ENCODE results near the gene ATPAF1.
"Not testable (repeated sequence)": the region's sequence is repeated elsewhere in the genome, so short reads cannot be mapped to it uniquely, and the experiment has no call there.

The ATPAF1 gene

DNA sequence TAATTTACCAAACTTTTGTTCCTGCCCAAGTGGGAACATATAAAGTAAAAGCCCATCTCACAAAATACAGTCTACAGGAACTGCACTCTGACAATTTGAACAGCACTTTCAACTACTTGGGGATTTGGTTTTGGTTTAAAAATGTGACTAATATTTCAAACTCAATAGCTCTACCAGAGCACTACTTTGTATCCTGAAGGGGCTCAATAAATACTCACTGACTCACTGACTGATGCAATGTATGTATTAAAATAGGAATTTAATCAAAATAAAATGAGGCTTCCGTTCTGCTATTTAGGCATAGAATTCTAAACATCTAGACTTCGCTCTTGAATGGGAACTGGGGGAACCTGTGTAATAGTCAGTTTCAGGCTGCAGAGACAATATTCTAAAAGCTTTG is 28.9 kb upstream of the ATPAF1 start:
- TF ChIP-seq ZFX (IDR thresholded peaks at IDR 0.05): no peak
- no peak for TF ChIP-seq CTCF (conservative IDR thresholded peaks at IDR 0.05)
- no peak overlapping the region for H3K27ac ChIP-seq

DNA sequence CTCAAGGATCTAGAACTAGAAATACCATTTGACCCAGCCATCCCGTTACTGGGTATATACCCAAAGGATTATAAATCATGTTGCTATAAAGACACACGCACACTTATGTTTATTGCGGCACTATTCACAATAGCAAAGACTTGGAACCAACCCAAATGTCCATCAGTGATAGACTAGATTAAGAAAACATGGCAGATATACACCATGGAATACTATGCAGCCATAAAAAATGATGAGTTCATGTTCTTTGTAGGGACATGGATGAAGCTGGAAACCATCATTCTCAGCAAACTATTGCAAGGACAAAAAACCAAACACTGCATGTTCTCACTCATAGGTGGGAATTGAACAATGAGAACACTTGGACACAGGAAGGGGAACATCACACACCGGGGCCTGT is 26.5 kb upstream of the ATPAF1 start:
- H3K27ac ChIP-seq: not testable (repeated sequence)

DNA sequence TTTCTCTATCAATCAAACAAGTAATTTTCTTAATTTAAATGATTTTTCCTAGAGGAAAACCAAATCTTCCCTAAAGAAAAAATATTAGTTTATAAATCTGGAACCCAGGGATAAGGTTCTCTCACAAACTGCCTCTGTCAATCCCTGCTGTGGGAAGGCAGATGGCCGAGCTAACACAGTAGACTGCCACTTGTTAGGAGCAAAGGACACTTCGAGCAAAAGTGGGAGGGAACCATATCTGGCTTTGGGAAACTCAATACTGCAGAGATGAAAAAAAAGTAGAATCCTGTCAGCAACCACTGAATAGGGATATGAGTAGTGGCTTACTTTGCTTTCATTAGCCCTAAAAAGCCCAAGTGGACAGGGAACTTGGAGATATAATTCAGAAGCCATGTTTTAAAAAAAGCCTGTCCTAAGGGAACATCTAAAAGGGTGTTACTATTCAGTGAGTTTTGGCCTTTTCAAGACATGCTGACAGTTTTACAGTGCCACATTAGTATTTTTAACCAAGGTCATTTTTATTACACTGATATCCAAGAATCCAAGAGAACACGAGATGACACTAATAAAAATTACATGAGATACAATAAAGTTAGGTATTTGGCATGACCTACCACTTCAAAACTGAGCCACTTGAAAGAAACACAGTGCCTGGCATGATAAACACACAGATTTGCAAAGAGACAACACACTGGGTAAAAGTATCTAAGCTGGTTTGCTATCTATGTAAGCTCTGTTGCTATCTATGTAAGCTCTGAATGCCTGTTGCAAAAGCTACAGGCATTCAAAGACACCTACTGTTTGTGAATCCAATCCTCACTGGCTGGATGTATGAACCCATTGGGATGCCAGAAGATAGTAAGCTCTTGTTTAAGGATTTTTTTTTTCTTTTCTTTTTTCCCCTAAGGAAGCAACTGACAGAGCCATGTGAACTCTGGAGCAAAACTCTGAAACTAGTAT is 24.9 kb upstream of the ATPAF1 start:
- H3K27ac ChIP-seq: no peak overlapping the region
- TF ChIP-seq CTCF (conservative IDR thresholded peaks at IDR 0.05): no peak
- no peak for TF ChIP-seq ZFX (IDR thresholded peaks at IDR 0.05)

DNA sequence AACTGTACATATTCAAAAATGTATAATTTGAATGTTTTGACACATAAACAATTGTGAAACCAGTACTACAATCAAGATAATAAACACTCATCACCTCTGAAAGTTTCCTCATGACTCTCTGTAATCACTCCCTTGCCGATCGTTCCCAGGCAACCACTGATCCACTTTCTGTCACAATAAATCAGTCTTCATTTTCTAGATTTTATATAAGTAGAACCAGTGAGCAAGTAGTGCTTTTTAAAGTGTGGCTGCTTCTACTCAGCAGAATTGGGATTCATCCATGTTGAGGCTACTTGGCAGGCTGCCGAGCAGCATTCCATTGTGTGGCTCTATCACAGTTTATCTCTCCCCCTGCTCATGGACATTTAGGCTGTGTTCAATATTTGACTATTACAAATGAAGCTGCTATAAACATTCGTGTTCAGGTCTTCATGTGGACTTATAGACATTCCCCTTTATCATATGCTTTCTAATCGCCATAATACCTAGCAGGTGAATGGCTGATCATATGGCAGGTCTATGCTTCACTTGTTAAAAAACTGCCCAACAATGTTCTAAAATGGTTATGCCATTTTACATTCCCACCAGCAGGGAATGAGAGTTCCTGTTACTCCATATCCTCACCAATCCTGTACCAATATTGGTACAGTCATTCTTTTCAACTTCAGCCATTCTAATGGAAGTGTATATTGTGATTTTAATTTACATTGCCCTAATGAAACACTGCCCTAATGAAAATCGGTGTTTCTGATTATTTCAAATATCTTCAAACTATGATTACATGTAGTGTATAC is 24.0 kb upstream of the ATPAF1 start:
- H3K27ac ChIP-seq: no peak overlapping the region

GRCh38 chr1:46690931-46691421 is 22.8 kb upstream of the ATPAF1 start:
- no peak for TF ChIP-seq CTCF (conservative IDR thresholded peaks at IDR 0.05)
- TF ChIP-seq ZFX (IDR thresholded peaks at IDR 0.05): no peak
- no peak overlapping the region for H3K27ac ChIP-seq

More for the DNA sequence above, 24.0 kb upstream of the ATPAF1 start:
- no peak for TF ChIP-seq ZFX (IDR thresholded peaks at IDR 0.05)
- no peak; the same call in 1 of the 2 replicates for TF ChIP-seq CTCF (conservative IDR thresholded peaks at IDR 0.05)

DNA sequence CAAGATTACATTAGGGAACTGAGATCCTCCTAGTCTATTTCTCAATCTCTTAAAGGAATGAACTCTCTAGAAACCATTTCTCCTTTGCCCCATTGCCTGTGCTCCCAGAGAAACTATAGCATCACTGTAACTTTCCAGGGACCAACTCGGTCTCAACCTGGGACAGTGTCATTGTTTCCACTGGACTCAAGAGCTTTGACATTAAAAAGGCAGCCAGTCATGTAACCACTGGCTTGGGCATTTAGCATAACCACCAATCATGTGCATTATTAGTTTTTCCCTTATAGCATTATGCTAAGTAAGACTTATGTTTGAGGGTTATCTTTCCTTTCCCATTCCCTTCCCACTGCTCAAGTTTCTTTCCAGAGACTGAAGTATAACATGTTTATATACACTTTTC is 21.7 kb upstream of the ATPAF1 start:
- no peak overlapping the region; the same call in 1 of the 2 replicates for H3K27ac ChIP-seq
- TF ChIP-seq CTCF (conservative IDR thresholded peaks at IDR 0.05) (no peak), ZFX (IDR thresholded peaks at IDR 0.05) (no peak)

- no peak overlapping the region; the same call in 1 of the 2 replicates for H3K27ac ChIP-seq
- TF ChIP-seq ZFX (IDR thresholded peaks at IDR 0.05) (no peak), CTCF (conservative IDR thresholded peaks at IDR 0.05) (no peak)
Observed at GRCh38 chr1:46689356-46689755, 21.2 kb upstream of the ATPAF1 start.

All from C4-2B (cell line).